ENCODE data around the gene NDRG2.

DNA sequence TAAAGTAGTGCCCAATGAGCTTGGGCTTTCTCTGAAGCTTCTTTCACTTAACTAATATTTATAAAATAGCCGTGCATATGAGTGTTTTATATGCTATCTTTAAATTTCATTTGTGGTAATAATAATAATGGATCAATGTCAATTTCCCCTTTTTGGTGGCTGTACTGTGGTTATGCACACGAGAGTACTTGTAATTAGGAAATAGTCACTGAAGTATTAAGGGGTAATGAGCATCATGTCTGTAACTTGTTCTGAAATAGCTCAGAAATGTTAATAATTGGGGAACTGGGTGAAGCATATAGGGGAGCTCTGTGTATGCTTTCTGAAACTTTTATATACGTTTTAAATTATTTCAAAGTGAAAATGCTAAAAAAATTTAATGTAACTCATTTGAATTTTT lies 25.7 kb upstream of the NDRG2 start:
- TF ChIP-seq, protein P1, sequence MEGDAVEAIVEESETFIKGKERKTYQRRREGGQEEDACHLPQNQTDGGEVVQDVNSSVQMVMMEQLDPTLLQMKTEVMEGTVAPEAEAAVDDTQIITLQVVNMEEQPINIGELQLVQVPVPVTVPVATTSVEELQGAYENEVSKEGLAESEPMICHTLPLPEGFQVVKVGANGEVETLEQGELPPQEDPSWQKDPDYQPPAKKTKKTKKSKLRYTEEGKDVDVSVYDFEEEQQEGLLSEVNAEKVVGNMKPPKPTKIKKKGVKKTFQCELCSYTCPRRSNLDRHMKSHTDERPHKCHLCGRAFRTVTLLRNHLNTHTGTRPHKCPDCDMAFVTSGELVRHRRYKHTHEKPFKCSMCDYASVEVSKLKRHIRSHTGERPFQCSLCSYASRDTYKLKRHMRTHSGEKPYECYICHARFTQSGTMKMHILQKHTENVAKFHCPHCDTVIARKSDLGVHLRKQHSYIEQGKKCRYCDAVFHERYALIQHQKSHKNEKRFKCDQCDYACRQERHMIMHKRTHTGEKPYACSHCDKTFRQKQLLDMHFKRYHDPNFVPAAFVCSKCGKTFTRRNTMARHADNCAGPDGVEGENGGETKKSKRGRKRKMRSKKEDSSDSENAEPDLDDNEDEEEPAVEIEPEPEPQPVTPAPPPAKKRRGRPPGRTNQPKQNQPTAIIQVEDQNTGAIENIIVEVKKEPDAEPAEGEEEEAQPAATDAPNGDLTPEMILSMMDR (conservative IDR thresholded peaks at IDR 0.05 in 1 of 2, IDR thresholded peaks at IDR 0.05 in 1 of 2; ENCODE audit: low read depth in 1 of 2, low read length in 2 of 2) = no peak
- no peak for TF ChIP-seq EZH2 (IDR thresholded peaks at IDR 0.05; ENCODE audit: low read length, missing control alignments)

Data from fibroblast of lung (primary cell).